ENCODE data around the gene PTPRN.

Gene PTPRN

DNA sequence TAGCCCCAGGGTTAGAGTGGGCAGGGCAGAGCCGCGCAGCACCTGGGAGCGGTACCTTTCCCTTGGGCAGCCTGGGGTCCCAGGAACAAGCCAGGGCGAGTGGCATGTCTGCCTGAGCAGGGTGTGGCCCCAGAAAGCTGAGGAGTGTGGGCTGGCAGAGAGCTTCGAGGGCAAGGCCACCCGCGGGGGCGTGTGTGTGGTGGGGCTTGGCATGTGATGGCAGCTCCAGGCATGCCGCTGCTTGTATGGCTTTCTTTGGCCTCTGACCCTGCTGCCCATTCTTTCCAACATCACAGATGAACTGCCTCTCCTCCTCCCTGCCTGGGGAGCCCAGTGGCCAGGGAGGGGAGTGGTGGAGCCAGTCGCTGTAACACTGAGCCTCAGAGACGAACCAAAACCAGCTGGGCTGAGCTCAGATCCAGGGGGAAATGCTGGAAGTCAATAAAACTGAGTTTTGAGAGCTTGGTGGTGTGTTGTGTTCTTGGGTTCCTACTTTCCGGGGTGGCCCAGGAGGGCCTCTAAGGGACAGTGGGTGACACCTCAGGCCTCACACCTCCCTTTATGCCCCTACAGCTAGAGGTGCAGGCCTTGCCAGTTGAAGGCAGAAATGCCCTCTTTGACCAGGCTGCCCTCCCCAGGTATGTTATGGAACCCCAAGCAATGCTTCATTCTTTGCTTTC lies 22.6 kb downstream of the PTPRN start:
- H3K4me3 ChIP-seq (ENCODE audit: low read depth, low read length): no peak overlapping the region
- TF ChIP-seq, protein P1, sequence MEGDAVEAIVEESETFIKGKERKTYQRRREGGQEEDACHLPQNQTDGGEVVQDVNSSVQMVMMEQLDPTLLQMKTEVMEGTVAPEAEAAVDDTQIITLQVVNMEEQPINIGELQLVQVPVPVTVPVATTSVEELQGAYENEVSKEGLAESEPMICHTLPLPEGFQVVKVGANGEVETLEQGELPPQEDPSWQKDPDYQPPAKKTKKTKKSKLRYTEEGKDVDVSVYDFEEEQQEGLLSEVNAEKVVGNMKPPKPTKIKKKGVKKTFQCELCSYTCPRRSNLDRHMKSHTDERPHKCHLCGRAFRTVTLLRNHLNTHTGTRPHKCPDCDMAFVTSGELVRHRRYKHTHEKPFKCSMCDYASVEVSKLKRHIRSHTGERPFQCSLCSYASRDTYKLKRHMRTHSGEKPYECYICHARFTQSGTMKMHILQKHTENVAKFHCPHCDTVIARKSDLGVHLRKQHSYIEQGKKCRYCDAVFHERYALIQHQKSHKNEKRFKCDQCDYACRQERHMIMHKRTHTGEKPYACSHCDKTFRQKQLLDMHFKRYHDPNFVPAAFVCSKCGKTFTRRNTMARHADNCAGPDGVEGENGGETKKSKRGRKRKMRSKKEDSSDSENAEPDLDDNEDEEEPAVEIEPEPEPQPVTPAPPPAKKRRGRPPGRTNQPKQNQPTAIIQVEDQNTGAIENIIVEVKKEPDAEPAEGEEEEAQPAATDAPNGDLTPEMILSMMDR (IDR thresholded peaks at IDR 0.05; ENCODE audit: insufficient read depth, low read length, missing control alignments): no peak
- ChIA-PET CTCF (interaction anchor here (1.4 to 22.1 kb wide), 4 partner anchors 8 to 127 kb away, joined by 3 to 691 read pairs (median 350); partner anchors contain the start of genes DNAJB2 and NHEJ1), POLR2A (interaction anchor here (0.7 to 2.0 kb wide), 3 partner anchors 8 to 160 kb away, joined by 3 to 7 read pairs (median 3); no protein-coding TSS in a partner anchor)
- DNase-seq (ENCODE audit: low read depth, low spot score): no peak

DNA sequence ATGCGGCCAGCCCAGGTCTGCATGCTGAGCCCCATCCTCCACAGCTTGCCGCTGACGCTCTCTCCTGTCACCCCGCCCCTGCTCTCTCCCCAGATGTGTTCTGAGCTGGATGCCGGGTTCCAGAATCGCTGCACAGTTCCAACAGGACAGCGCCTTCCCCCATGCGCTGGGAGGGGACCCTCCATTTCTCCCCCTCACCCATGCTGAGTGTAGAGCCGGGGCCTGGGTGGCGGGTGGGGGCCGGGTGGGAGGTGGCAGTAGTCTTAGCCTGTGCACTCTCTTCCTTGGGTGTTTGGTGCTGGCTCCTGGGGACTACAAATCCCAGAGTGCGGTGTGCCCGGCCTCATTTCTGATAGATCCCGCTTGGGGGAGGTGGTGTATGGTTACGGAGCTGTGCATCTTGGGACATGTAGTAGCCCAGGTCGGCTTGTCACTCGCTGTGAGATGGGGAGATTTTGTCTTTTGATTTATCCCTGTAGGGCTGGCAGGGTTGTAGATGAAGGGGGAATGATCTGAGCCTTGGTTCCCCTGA lies 23.2 kb downstream of the PTPRN start:
- CTCF ChIA-PET: interaction anchor here (3.0 to 22.1 kb wide), 3 partner anchors 8 to 126 kb away, joined by 9 to 691 read pairs (median 691); partner anchors contain the start of genes DNAJB2 and NHEJ1
- TF ChIP-seq, protein P1 (IDR thresholded peaks at IDR 0.05; ENCODE audit: insufficient read depth, low read length, missing control alignments): no peak
- POLR2A ChIA-PET: interaction anchor here (0.7 to 2.0 kb wide), 3 partner anchors 9 to 160 kb away, joined by 3 to 7 read pairs (median 3); no protein-coding TSS in a partner anchor
- H3K4me3 ChIP-seq (ENCODE audit: low read depth, low read length): no peak overlapping the region; the same call in 1 of the 2 replicates
- DNase-seq (ENCODE audit: low read depth, low spot score): no peak

DNA sequence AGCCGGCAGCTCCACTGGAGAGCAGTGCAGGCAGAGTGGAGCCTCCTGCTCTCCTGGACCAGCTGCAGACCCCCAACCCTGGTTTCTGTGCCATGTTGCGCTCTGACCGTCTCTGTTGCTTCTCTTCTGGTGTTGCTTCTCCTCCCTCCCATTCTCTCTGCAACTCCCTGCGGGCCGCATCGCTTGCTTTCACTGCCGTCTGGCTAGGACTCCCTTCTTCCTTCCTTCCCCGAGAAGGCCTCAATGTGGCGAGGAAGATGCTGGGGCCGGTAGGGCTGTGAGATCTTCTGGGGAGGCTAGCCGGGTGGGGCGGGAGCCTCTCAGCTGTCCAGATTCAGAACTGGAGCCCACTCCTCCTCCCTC lies 23.8 kb downstream of the PTPRN start:
- ChIA-PET CTCF (interaction anchor here (3.0 to 22.1 kb wide), 3 partner anchors 8 to 126 kb away, joined by 9 to 691 read pairs (median 691); partner anchors contain the start of genes DNAJB2 and NHEJ1), POLR2A (interaction anchor here (2.0 kb wide), 1 partner anchor 9 kb away, joined by 7 read pairs; no protein-coding TSS in a partner anchor)

DNA sequence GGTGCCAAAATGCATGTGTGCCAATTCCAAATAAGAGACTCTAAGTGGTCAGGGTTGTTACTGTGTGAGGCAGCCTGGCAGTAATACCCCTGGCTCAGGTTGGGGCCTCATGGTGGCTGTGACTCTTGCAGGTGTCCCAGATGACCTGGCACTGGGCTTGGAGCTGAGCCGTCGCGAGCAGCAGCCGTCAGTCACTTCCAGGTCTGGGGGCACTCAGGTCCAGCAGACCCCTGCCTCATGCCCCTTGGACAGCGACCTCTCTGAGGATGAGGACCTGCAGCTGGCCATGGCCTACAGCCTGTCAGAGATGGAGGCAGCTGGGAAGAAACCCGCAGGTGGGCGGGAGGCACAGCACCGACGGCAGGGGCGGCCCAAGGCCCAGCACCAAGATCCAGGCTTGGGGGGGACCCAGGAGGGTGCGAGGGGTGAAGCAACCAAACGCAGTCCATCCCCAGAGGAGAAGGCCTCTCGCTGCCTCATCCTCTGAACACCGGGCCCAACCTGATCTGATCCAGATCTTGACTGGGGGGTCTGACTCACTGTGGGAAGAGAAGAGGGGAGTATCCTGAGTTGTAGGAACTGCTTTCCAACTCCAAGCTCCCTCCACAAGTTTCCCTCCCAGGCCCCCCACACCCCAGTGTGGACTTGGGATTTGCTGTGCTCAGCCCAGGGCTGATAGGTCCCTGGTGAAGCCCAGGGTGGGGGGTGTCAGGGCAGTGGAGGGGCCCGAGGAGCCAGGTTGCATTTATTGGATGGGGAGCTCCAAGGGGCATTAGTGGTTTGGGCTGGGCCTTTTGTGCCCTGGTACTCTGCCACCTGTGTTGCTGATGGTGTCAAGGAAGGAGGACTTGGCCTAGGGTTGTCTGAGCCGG lies 24.5 kb downstream of the PTPRN start:
- ChIA-PET CTCF (interaction anchor here (3.0 to 22.1 kb wide), 4 partner anchors 8 to 125 kb away, joined by 9 to 691 read pairs (median 354); partner anchors contain the start of genes DNAJB2 and NHEJ1), POLR2A (interaction anchor here (2.0 kb wide), 1 partner anchor 10 kb away, joined by 7 read pairs; no protein-coding TSS in a partner anchor)
- no peak overlapping the region for H3K4me3 ChIP-seq (ENCODE audit: low read depth, low read length)
- TF ChIP-seq, protein P1 (IDR thresholded peaks at IDR 0.05; ENCODE audit: insufficient read depth, low read length, missing control alignments): no peak
- DNase-seq (ENCODE audit: low read depth, low spot score): no peak

More for the DNA sequence above, 23.8 kb downstream of the PTPRN start:
- TF ChIP-seq, protein P1 (IDR thresholded peaks at IDR 0.05; ENCODE audit: insufficient read depth, low read length, missing control alignments): no peak
- H3K4me3 ChIP-seq (ENCODE audit: low read depth, low read length): no peak overlapping the region; the same call in 1 of the 2 replicates
- no peak for DNase-seq (ENCODE audit: low read depth, low spot score)

DNA sequence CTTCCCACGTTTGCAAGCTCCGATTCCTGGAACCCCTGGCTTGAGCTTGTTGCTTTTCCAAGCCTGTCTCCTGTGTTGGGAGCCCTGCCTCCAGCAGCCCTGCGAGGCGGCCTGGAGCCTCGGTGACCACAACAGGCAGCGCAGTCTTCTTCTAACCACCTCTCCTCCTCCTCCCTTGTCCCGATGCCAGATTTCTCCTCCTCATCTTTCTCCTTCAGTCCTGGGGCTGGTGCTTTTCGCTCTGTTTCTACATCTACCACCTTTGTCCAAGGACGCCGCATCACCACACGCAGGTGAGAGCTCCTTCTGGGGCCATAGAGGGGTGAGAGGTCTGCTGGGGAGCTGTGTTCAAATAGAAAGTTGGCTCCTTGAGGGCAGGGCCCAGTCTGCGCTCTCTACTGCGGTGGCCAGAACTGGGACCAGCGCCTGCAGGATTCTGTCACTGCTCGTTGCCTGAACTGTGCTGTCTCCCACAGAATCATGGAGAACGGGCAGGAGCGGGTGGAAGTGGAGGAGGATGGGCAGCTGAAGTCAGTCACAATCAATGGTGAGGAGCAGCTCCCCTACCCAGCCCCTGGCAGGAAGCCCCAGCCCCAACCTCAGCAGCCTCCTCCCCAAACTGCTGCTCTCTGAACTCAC lies 26.1 kb downstream of the PTPRN start:
- no peak for DNase-seq (ENCODE audit: low read depth, low spot score)
- ChIA-PET CTCF (interaction anchor here (1.0 to 22.1 kb wide), 5 partner anchors 6 to 124 kb away, joined by 3 to 691 read pairs (median 17); partner anchors contain the start of gene DNAJB2), POLR2A (no interaction called here)
- H3K4me3 ChIP-seq (ENCODE audit: low read depth, low read length): no peak overlapping the region
- TF ChIP-seq, protein P1 (IDR thresholded peaks at IDR 0.05; ENCODE audit: insufficient read depth, low read length, missing control alignments): no peak

Data from AG04449 (cell line).